Measurements from ENCODE around the gene PPL. TPM values are rescaled to one million over a fixed set of nuclear protein-coding genes. Genes with fewer than 3 reads are reported as not detected.

The PPL gene
- total and polyA plus RNA-seq, 2 of the 13 experiments (the other 11 are each of a cell fraction or from before 2014, with no cell fraction given) = 5.7 to 6.6 TPM

DNA sequence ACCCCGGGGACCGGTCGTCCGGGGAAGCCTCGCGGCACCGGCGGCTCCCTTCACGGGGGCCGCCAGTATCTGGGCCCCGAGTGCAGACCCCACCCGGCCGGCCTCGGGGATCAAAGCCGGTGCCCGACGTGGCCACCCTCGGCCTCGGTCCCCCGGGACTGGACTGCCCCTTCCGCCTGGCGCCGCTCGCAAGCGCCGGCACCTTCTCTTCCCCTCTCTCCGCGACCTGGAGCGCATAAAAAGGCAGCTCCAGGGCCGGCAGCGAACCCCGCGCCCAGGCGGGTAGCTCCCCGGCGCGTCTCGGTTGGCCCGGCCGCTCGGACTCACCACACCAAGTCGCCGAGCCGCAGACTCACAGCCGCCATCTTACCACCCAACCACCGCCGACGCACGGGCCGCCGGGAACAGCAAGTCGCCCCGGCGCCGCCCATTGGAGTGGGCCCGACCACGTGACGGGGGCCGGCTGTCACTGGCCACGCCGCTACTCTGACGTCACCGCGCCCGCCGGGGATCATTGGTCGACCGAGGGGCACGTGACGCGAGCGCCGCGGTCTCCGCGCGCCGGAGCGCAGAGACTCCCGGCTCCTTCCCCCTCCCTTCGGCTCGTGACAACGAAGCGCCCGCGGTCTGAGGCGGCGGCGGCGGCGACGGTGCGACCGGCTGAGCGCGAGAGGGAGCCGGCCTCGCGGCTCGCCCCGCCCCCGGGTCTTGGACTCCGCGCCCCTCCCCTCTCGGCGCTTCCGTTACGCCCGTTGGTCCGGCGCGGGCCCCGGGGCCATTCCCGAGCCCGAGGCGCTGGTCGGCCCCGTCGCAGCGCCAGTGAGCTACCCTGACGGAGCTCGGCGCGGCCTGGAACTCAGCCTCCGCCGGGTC lies 89.8 kb downstream of the PPL start, which contains the start of the genes GLYR1 and UBN1 (continued):
- TF ChIP-seq ZFP36 (IDR thresholded peaks at IDR 0.05; ENCODE audit: borderline replicate concordance, low read depth, low read length, partially characterized antibody) (no peak), ZNF772 (CRISPR knock-in tag; IDR thresholded peaks at IDR 0.05) (no peak), ZNF674 (CRISPR knock-in tag; IDR thresholded peaks at IDR 0.05; ENCODE audit: low read depth) (no peak), ZNF7 (CRISPR knock-in tag; IDR thresholded peaks at IDR 0.05) (no peak), WIZ (CRISPR knock-in tag; IDR thresholded peaks at IDR 0.05) (no peak), SOX5 (CRISPR knock-in tag; IDR thresholded peaks at IDR 0.05; ENCODE audit: borderline replicate concordance) (peak; percentile 24; the same call in 1 of the 2 replicates), ZNF501 (CRISPR knock-in tag; IDR thresholded peaks at IDR 0.05) (peak; percentile 68), ZSCAN31 (CRISPR knock-in tag; IDR thresholded peaks at IDR 0.05; ENCODE audit: low read depth) (peak; percentile 72), ASH2L (IDR thresholded peaks at IDR 0.05; ENCODE audit: insufficient read length, low read depth, low read length) (peak; percentile 76), MAFG (CRISPR knock-in tag; IDR thresholded peaks at IDR 0.05) (no peak), GATA4 (IDR thresholded peaks at IDR 0.05; ENCODE audit: borderline replicate concordance, low read depth) (no peak; the same call in 1 of the 2 replicates), ZC3H13 (CRISPR knock-in tag; IDR thresholded peaks at IDR 0.05) (peak; percentile 75), ZNF460 (CRISPR knock-in tag; IDR thresholded peaks at IDR 0.05; ENCODE audit: borderline replicate concordance) (no peak)
- TF ChIP-seq, protein P1, sequence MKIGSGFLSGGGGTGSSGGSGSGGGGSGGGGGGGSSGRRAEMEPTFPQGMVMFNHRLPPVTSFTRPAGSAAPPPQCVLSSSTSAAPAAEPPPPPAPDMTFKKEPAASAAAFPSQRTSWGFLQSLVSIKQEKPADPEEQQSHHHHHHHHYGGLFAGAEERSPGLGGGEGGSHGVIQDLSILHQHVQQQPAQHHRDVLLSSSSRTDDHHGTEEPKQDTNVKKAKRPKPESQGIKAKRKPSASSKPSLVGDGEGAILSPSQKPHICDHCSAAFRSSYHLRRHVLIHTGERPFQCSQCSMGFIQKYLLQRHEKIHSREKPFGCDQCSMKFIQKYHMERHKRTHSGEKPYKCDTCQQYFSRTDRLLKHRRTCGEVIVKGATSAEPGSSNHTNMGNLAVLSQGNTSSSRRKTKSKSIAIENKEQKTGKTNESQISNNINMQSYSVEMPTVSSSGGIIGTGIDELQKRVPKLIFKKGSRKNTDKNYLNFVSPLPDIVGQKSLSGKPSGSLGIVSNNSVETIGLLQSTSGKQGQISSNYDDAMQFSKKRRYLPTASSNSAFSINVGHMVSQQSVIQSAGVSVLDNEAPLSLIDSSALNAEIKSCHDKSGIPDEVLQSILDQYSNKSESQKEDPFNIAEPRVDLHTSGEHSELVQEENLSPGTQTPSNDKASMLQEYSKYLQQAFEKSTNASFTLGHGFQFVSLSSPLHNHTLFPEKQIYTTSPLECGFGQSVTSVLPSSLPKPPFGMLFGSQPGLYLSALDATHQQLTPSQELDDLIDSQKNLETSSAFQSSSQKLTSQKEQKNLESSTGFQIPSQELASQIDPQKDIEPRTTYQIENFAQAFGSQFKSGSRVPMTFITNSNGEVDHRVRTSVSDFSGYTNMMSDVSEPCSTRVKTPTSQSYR (CRISPR knock-in tag; IDR thresholded peaks at IDR 0.05; ENCODE audit: borderline replicate concordance) = no peak
- TF ChIP-seq, protein P2, sequence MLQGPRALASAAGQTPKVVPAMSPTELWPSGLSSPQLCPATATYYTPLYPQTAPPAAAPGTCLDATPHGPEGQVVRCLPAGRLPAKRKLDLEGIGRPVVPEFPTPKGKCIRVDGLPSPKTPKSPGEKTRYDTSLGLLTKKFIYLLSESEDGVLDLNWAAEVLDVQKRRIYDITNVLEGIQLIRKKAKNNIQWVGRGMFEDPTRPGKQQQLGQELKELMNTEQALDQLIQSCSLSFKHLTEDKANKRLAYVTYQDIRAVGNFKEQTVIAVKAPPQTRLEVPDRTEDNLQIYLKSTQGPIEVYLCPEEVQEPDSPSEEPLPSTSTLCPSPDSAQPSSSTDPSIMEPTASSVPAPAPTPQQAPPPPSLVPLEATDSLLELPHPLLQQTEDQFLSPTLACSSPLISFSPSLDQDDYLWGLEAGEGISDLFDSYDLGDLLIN (CRISPR knock-in tag; IDR thresholded peaks at IDR 0.05; ENCODE audit: borderline replicate concordance) = peak; percentile 30; the same call in 1 of the 2 replicates
- TF ChIP-seq, protein P3, sequence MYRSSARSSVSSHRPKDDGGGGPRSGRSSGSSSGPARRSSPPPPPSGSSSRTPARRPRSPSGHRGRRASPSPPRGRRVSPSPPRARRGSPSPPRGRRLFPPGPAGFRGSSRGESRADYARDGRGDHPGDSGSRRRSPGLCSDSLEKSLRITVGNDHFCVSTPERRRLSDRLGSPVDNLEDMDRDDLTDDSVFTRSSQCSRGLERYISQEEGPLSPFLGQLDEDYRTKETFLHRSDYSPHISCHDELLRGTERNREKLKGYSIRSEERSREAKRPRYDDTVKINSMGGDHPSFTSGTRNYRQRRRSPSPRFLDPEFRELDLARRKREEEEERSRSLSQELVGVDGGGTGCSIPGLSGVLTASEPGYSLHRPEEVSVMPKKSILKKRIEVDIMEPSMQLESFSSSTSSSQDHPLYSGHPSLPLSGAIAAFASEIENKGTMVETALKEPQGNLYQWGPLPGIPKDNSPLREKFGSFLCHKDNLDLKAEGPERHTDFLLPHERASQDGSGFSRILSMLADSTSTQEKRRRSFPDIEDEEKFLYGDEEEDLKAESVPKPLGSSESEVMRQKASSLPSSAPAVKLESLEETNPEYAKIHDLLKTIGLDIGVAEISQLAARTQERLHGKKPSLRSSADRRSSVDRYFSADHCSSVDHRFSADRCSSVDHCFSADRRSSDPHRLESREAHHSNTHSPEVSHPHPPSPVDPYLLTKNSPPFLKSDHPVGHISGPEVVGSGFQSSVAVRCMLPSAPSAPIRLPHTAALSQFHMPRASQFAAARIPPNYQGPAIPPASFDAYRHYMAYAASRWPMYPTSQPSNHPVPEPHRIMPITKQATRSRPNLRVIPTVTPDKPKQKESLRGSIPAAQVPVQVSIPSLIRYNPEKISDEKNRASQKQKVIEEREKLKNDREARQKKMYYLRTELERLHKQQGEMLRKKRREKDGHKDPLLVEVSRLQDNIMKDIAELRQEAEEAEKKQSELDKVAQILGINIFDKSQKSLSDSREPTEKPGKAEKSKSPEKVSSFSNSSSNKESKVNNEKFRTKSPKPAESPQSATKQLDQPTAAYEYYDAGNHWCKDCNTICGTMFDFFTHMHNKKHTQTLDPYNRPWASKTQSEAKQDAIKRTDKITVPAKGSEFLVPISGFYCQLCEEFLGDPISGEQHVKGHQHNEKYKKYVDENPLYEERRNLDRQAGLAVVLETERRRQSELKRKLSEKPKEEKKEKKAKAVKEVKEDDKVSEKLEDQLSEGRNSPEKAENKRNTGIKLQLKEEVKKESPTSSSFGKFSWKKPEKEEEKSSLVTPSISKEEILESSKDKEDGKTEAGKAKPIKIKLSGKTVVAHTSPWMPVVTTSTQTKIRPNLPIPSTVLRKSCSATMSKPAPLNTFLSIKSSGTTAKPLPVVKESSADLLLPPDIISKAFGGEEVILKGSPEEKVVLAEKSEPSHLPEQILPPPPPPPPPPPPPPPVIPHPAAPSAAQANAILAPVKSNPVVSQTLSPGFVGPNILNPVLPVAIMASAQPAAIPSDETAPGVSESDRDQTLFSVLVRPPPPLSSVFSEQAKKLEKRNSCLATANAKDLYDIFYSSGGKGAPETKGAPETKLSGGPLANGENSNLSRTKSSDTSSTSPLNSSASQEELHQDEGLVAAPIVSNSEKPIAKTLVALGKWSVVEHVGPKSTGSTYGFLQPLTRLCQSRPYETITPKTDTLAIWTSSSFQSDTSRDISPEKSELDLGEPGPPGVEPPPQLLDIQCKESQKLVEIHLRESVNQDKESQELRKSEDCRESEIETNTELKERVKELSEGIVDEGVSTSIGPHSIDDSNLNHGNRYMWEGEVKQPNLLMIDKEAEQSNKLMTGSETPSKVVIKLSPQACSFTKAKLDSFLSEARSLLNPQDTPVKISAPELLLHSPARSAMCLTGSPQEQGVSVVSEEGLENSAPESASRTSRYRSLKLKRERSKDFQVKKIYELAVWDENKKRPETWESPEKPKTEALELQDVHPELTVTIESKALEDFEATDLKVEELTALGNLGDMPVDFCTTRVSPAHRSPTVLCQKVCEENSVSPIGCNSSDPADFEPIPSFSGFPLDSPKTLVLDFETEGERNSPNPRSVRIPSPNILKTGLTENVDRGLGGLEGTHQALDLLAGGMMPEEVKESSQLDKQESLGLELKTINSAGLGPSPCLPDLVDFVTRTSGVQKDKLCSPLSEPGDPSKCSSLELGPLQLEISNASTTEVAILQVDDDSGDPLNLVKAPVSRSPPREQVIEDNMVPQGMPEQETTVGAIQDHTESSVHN (CRISPR knock-in tag; IDR thresholded peaks at IDR 0.05) = no peak

Data from HepG2 (cell line).